ENCODE measurements around the gene SERINC5. TPM values are rescaled to one million over a fixed set of nuclear protein-coding genes. Genes with fewer than 3 reads are reported as not detected.

Gene SERINC5
- total RNA-seq, 1 experiment from 2014 or later: 70.6 TPM

DNA sequence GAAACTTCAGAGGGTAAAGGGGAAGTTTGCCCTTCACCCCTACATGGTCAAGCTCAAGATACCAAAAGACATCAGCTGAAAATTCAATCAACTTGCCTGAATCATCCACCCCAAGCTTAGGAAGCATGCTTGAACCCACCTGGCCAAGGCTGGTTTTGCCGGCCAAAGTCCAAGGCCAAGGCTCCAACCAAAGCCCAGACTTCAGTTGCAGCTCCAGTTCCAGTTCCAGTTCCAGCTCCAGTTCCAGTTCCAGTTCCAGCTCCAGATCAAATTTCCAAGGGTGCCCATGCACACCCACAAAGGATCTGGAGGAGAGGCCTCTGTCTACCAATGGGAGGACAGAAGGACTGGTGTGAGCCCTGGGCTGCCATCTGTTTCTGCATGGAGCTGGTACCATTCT is 4.6 kb upstream of the SERINC5 start:
- DNase-seq (ENCODE audit: low read depth, low spot score) (no peak), ATAC-seq (no peak)
- ChIA-PET POLR2A (no interaction called here), CTCF (no interaction called here)
- Histone ChIP-seq H3K9me3 (ENCODE audit: control insufficient read depth, insufficient read depth, low read depth, low read length) (no peaks in the 10 kb centered on the region), H3K4me1 (ENCODE audit: control insufficient read depth, insufficient read depth, low read length) (peaks cover 10% of the 10 kb centered on the region), H3K27ac (ENCODE audit: low read length) (no peak overlapping the region), H3K36me3 (ENCODE audit: control insufficient read depth, insufficient read depth, low read length) (peaks cover 4% of the 10 kb centered on the region; the same call in 1 of the 2 replicates), H3K4me3 (ENCODE audit: low read depth in 2 of 2, low read length in 2 of 2) (no peak overlapping the region), H3K27me3 (ENCODE audit: control insufficient read depth, insufficient read depth, low read length) (no peaks in the 10 kb centered on the region)
- TF ChIP-seq, protein P1, sequence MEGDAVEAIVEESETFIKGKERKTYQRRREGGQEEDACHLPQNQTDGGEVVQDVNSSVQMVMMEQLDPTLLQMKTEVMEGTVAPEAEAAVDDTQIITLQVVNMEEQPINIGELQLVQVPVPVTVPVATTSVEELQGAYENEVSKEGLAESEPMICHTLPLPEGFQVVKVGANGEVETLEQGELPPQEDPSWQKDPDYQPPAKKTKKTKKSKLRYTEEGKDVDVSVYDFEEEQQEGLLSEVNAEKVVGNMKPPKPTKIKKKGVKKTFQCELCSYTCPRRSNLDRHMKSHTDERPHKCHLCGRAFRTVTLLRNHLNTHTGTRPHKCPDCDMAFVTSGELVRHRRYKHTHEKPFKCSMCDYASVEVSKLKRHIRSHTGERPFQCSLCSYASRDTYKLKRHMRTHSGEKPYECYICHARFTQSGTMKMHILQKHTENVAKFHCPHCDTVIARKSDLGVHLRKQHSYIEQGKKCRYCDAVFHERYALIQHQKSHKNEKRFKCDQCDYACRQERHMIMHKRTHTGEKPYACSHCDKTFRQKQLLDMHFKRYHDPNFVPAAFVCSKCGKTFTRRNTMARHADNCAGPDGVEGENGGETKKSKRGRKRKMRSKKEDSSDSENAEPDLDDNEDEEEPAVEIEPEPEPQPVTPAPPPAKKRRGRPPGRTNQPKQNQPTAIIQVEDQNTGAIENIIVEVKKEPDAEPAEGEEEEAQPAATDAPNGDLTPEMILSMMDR (IDR thresholded peaks at IDR 0.05): no peak
- no peak for TF ChIP-seq POLR2AphosphoS5 (IDR thresholded peaks at IDR 0.05; ENCODE audit: low read depth, low read length)
- no peak for TF ChIP-seq TCF7L2 (IDR thresholded peaks at IDR 0.05; ENCODE audit: low read depth, low read length)
- TF ChIP-seq SIN3A (IDR thresholded peaks at IDR 0.05; ENCODE audit: borderline replicate concordance, insufficient read depth, low read depth, low read length): no peak
- TF ChIP-seq, protein P2, sequence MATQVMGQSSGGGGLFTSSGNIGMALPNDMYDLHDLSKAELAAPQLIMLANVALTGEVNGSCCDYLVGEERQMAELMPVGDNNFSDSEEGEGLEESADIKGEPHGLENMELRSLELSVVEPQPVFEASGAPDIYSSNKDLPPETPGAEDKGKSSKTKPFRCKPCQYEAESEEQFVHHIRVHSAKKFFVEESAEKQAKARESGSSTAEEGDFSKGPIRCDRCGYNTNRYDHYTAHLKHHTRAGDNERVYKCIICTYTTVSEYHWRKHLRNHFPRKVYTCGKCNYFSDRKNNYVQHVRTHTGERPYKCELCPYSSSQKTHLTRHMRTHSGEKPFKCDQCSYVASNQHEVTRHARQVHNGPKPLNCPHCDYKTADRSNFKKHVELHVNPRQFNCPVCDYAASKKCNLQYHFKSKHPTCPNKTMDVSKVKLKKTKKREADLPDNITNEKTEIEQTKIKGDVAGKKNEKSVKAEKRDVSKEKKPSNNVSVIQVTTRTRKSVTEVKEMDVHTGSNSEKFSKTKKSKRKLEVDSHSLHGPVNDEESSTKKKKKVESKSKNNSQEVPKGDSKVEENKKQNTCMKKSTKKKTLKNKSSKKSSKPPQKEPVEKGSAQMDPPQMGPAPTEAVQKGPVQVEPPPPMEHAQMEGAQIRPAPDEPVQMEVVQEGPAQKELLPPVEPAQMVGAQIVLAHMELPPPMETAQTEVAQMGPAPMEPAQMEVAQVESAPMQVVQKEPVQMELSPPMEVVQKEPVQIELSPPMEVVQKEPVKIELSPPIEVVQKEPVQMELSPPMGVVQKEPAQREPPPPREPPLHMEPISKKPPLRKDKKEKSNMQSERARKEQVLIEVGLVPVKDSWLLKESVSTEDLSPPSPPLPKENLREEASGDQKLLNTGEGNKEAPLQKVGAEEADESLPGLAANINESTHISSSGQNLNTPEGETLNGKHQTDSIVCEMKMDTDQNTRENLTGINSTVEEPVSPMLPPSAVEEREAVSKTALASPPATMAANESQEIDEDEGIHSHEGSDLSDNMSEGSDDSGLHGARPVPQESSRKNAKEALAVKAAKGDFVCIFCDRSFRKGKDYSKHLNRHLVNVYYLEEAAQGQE (IDR thresholded peaks at IDR 0.05; ENCODE audit: insufficient read depth in 1 of 2, low read depth in 2 of 2, low read length in 1 of 2): no peak
- intact Hi-C loops (cut with micrococcal nuclease; ENCODE audit: unreplicated experiment): no loop called here
- in situ Hi-C loops (cut with HindIII; ENCODE audit: low pct_unique_long_range_greater_than_20kb, low sequenced_read_pairs): no loop called here
- BruUV-seq (replicated peaks): no TSS peak

DNA sequence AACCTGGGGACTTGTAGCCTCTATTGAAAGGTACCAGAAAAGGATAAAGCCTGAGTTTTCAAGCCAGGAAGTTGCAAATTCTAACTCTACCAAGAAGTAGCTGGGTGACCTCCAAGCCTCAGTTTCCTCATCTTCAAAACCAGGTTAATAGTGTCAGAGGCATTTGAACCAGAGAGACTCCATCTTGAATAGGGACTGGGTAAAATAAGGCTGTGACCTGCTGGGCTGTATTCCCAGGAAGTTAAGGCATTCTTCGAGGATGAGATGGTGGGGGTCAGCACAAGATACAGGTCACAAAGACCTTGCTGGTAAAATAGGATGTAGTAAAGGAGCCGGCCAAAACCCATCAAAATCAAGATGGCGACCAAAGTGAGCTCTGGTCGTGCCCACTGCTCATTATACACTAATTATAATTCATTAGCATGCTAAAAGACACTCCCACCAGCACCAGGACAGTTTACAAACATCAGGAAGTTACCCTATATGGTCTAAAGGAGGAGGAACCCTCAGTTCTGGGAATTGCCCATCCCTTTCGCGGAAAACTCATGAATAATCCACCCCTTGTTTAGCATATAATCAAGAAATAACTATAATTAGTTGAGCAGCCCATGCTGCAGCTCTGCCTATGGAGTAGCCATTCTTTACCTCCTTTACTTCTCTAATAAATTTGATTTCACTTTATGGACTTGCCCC is 3.8 kb upstream of the SERINC5 start:
- ChIA-PET CTCF (no interaction called here), POLR2A (no interaction called here)
- Histone ChIP-seq H3K27me3 (ENCODE audit: control insufficient read depth, insufficient read depth, low read length) (no peaks in the 10 kb centered on the region), H3K36me3 (ENCODE audit: control insufficient read depth, insufficient read depth, low read length) (peaks cover 5% of the 10 kb centered on the region; the same call in 1 of the 2 replicates), H3K27ac (ENCODE audit: low read length) (no peak overlapping the region), H3K4me3 (ENCODE audit: low read depth in 2 of 2, low read length in 2 of 2) (no peak overlapping the region), H3K4me1 (ENCODE audit: control insufficient read depth, insufficient read depth, low read length) (peaks cover 11% of the 10 kb centered on the region), H3K9me3 (ENCODE audit: control insufficient read depth, insufficient read depth, low read depth, low read length) (no peaks in the 10 kb centered on the region)
- in situ Hi-C loops (cut with HindIII; ENCODE audit: low pct_unique_long_range_greater_than_20kb, low sequenced_read_pairs): no loop called here
- no peak for DNase-seq (ENCODE audit: low read depth, low spot score)
- TF ChIP-seq SIN3A (IDR thresholded peaks at IDR 0.05; ENCODE audit: borderline replicate concordance, insufficient read depth, low read depth, low read length) (no peak), POLR2AphosphoS5 (IDR thresholded peaks at IDR 0.05; ENCODE audit: low read depth, low read length) (no peak), TCF7L2 (IDR thresholded peaks at IDR 0.05; ENCODE audit: low read depth, low read length) (no peak)
- TF ChIP-seq, protein P1 (IDR thresholded peaks at IDR 0.05): no peak
- TF ChIP-seq, protein P2 (IDR thresholded peaks at IDR 0.05; ENCODE audit: insufficient read depth in 1 of 2, low read depth in 2 of 2, low read length in 1 of 2): no peak
- ATAC-seq: no peak
- intact Hi-C loops (cut with micrococcal nuclease; ENCODE audit: unreplicated experiment): no loop called here
- no TSS peak for BruUV-seq (replicated peaks)

All from Panc1 (cell line).